HL-60/S4 (cell line): ENCODE results near the gene SLC36A1.

ENCODE experiments used
- in situ Hi-C: fragments of 300-500 bp; cut with MboI; formaldehyde crosslinking; loops from 2 replicates; pipeline ENCODE4 v1.14.3; 2022; ENCODE audit warnings: low sequenced_read_pairs

Gene SLC36A1

DNA sequence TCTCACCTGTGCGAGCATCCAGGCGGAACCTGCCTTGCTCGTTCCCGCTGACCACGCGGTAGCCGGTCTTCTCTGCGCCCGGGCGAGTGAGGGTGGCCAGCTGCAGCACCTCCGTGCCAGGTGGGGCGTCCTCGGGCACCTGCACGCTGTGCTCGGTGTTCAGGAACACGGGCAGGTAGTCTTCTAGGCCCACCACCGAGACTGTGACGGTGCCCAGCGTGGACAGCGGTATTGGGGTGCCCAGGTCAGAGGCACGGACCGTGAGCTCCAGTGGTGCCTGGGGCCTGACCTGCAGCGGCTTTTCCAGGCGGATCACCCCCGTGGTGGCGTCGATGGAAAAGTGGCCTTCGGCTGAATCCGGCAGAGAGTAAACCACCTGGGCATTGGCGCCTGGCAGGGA is 84.2 kb downstream of the SLC36A1 start:
- in situ Hi-C loops, result no loop called here

DNA sequence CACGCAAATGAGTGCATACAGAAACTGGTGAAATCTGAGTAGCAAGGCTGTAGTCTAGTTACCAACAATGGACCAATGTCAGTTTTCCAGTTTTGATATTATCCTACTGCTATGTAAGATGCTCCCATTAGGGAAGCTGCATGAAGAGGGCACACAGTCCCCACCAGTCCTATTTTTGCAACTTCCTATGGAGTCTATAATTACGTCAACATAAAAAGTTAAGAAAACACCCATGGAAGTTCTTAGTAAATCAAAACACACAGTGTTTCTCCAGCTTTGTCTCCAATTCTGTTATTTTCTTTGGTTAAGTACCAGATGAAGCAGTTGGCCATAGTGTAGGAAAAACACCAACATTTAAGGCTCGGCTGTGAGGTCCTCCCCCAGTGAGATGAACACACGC is 85.0 kb downstream of the SLC36A1 start:
- in situ Hi-C loops, result no loop called here

GRCh38 chr5:151534350-151534749 is 86.9 kb downstream of the SLC36A1 start:
- in situ Hi-C loops, result no loop called here

GRCh38 chr5:151537044-151537443 is 89.6 kb downstream of the SLC36A1 start:
- in situ Hi-C loops, result no loop called here

DNA sequence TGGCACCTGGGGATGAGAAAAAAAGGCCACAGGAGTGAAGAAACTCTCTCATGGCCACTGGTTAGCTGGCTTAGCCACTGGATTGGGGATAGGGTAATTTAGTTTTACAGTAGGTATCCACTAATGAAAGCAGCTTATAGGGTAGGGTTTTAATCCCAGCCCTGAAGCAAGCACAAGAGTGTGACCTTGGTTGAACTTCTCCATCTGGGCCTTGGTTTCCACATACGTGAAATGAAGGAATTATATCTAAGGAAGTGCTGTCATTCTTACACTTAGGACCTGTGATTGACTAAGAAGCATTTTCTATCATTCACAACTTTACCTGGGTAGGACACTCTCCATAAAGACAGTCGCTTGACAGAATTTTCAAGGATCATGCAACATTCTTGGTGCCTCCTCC is 94.2 kb downstream of the SLC36A1 start:
- in situ Hi-C loops, result no loop called here
